Measurements from ENCODE around the gene ANKS1B.

- TF ChIP-seq POLR2A (IDR thresholded peaks at IDR 0.05) (no peak), CTCF (IDR thresholded peaks at IDR 0.05) (no peak)
These were observed 41.5 kb upstream of the ANKS1B start for GRCh38 chr12:100026241-100026640.
